ENCODE measurements around the gene MRPS11.

- TF ChIP-seq POLR2AphosphoS5 (IDR thresholded peaks at IDR 0.05; ENCODE audit: low read depth, low read length) (no peak), REST (IDR thresholded peaks at IDR 0.05; ENCODE audit: insufficient read depth in 1 of 2, low read depth in 2 of 2, low read length in 2 of 2) (no peak), TAF1 (IDR thresholded peaks at IDR 0.05; ENCODE audit: borderline replicate concordance, insufficient read depth, low read length) (no peak), SIN3A (IDR thresholded peaks at IDR 0.05; ENCODE audit: borderline replicate concordance, insufficient read depth, low read length) (no peak)
Observed at GRCh38 chr15:88511161-88511560, 43.7 kb downstream of the MRPS11 start.
